ENCODE data around the gene PTTG1IP. TPM values are rescaled to one million over a fixed set of nuclear protein-coding genes. Genes with fewer than 3 reads are reported as not detected.

Gene PTTG1IP
- total and polyA plus RNA-seq, 2 of the 13 experiments (the other 11 are each of a cell fraction or from before 2014, with no cell fraction given): 161 to 700 TPM

DNA sequence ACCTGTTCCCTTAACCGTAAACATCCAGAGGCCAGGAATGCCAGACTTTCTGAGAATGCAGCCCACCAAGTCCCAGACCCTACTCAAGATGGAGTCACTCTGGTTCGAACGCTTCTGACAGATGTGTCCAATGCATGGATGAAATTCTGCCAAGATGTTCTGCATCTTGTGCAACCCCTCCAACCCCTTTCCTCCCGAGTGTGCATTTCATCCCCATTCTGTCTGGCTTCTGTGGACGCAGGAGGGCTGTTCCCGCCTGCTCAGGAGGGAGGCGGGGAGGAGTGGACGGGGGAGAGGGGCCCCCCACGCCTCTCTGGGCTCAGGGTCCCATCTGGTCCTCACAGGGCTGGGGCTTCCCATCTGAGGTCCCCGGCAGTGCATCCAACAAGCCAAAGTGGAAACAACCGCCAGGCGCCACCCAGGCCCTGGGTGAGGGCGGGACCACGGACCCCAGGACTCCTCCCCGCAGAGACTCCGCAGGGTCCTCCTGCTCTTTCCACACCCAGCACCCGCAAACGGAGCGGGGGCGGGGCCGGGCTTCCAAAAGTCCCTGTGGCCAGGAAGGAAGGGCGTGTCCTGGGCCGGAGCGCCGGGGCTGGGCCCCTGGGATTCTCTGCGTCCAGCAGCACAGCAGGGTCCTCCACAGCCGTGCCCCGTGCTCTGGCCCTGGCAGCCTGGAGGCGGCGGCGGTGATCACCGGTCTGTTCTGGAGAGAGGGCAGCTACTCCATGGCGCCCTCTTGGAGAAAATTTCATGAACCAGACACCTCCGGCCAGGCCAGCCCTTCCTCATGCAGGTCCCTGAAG, 27.9 kb downstream of the PTTG1IP start (continued):
- TF ChIP-seq, protein P1, sequence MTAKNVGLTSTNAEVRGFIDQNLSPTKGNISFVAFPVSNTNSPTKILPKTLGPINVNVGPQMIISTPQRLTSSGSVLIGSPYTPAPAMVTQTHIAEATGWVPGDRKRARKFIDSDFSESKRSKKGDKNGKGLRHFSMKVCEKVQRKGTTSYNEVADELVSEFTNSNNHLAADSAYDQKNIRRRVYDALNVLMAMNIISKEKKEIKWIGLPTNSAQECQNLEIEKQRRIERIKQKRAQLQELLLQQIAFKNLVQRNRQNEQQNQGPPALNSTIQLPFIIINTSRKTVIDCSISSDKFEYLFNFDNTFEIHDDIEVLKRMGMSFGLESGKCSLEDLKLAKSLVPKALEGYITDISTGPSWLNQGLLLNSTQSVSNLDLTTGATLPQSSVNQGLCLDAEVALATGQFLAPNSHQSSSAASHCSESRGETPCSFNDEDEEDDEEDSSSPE (CRISPR knock-in tag; IDR thresholded peaks at IDR 0.05): peak; percentile 30; the same call in 1 of the 2 replicates
- no peak for TF ChIP-seq NR3C1 (CRISPR knock-in tag; IDR thresholded peaks at IDR 0.05)
- no peak for TF ChIP-seq THYN1 (CRISPR knock-in tag; IDR thresholded peaks at IDR 0.05; ENCODE audit: borderline replicate concordance, low read depth)
- TF ChIP-seq, protein P2, sequence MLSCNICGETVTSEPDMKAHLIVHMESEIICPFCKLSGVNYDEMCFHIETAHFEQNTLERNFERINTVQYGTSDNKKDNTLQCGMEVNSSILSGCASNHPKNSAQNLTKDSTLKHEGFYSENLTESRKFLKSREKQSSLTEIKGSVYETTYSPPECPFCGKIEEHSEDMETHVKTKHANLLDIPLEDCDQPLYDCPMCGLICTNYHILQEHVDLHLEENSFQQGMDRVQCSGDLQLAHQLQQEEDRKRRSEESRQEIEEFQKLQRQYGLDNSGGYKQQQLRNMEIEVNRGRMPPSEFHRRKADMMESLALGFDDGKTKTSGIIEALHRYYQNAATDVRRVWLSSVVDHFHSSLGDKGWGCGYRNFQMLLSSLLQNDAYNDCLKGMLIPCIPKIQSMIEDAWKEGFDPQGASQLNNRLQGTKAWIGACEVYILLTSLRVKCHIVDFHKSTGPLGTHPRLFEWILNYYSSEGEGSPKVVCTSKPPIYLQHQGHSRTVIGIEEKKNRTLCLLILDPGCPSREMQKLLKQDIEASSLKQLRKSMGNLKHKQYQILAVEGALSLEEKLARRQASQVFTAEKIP (CRISPR knock-in tag; IDR thresholded peaks at IDR 0.05; ENCODE audit: borderline replicate concordance): no peak
- TF ChIP-seq MIXL1 (CRISPR knock-in tag; IDR thresholded peaks at IDR 0.05): no peak
- TF ChIP-seq SMAD3 (CRISPR knock-in tag; IDR thresholded peaks at IDR 0.05): no peak
- no peak for TF ChIP-seq RFX3 (CRISPR knock-in tag; IDR thresholded peaks at IDR 0.05)
- peak; percentile 89; the same call in 1 of the 2 replicates for TF ChIP-seq ZC3H13 (CRISPR knock-in tag; IDR thresholded peaks at IDR 0.05)
- no peak for TF ChIP-seq GZF1 (CRISPR knock-in tag; IDR thresholded peaks at IDR 0.05)
- TF ChIP-seq ZBTB4 (CRISPR knock-in tag; IDR thresholded peaks at IDR 0.05; ENCODE audit: borderline replicate concordance): no peak
- no peak for TF ChIP-seq ZNF691 (CRISPR knock-in tag; IDR thresholded peaks at IDR 0.05; ENCODE audit: borderline replicate concordance, low read depth)
- no peak for TF ChIP-seq SIN3A (IDR thresholded peaks at IDR 0.05; ENCODE audit: borderline replicate concordance, low read depth, low read length)
- TF ChIP-seq HOXA7 (CRISPR knock-in tag; IDR thresholded peaks at IDR 0.05): no peak
- TF ChIP-seq ZNF430 (CRISPR knock-in tag; IDR thresholded peaks at IDR 0.05): no peak
- no peak for TF ChIP-seq RBM39 (IDR thresholded peaks at IDR 0.05; ENCODE audit: low read depth, low read length, poor library complexity, severe bottlenecking)
- TF ChIP-seq ZFP41 (CRISPR knock-in tag; IDR thresholded peaks at IDR 0.05; ENCODE audit: borderline replicate concordance): no peak
- TF ChIP-seq, protein P3, sequence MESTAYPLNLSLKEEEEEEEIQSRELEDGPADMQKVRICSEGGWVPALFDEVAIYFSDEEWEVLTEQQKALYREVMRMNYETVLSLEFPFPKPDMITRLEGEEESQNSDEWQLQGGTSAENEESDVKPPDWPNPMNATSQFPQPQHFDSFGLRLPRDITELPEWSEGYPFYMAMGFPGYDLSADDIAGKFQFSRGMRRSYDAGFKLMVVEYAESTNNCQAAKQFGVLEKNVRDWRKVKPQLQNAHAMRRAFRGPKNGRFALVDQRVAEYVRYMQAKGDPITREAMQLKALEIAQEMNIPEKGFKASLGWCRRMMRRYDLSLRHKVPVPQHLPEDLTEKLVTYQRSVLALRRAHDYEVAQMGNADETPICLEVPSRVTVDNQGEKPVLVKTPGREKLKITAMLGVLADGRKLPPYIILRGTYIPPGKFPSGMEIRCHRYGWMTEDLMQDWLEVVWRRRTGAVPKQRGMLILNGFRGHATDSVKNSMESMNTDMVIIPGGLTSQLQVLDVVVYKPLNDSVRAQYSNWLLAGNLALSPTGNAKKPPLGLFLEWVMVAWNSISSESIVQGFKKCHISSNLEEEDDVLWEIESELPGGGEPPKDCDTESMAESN (CRISPR knock-in tag; conservative IDR thresholded peaks at IDR 0.05): no peak; the same call in 1 of the 2 replicates
- no peak for TF ChIP-seq FOSL2 (CRISPR knock-in tag; IDR thresholded peaks at IDR 0.05)
- 0 out of 2 replicates have a peak, but pooled peaks have one; percentile 47 for TF ChIP-seq CCDC6 (CRISPR knock-in tag; IDR thresholded peaks at IDR 0.05)
- TF ChIP-seq TAF1 (CRISPR knock-in tag; IDR thresholded peaks at IDR 0.05): no peak

Data from HepG2 (cell line).